Iris pigment epithelial cell (primary cell): ENCODE data around the gene B4GALT1.
A peak's percentile ranks its signal among the peaks of the same experiment; 100 is the strongest.
"Not testable (repeated sequence)": the region's sequence is repeated elsewhere in the genome, so short reads cannot be mapped to it uniquely, and the experiment has no call there.

Source experiments
- DNase-seq: peaks from one replicate; pipeline ENCODE4 v3.0.0-alpha.2; 2011; ENCODE audit warnings: low read depth

B4GALT1 gene

DNA sequence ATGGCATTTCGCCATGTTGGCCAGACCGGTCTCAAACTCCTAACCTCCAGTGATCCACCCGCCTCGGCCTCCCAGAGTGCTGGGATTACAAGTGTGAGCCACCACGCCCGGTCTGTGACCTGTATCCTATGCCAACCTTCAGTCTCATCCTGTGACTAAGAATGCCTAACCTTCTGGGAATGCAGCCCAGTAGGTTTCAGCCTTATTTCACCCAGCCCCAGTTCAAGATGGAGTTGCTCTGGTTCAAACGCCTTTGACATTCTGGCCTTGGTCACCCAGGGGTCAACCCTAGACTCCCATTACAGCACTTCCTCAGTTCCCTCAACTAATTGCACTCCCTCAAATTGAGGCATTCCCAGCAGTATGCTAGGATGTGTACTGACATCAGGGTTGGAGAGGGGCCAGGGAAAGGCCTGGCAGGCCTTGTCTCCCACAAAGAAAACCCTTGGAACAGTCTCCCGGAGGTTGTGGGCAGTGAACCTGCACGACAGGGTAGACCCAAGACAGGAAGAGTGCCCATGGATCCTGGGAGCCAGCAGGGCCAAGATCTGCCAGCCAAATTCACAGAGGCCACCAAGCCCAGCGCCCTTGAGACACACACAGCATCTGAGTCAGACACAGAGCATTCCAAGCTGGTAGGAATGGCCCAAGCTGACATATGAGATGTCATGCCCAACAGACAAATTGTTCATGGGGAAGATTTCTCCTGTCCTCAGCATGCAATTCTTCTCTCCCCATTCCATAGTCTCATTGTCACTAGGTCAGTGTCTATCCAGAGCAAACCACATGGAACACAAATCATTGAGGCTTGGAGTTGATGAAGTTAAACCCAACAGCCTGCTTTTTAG is 65.8 kb downstream of the B4GALT1 start:
- peak; percentile 32 for DNase-seq

DNA sequence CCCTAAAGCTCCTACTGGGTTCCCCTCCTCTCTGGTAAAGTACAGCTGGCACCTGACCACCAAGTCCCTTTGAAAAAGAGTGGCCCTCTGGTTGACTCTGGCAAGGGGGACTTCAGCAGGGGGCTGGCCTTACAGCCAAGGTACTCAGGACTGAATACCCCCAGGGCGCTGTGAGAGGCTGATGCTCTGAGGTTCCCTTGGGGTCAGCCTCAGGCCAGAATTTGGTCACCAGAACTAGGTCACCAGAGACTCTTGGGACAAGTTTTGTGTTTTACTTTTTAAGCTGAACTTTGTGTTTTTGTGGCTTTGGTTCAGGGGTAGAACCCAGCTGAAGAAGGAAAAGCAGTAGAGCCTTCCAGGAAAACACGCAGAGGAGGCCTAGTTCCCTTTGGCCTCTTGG is 67.4 kb downstream of the B4GALT1 start:
- no peak for DNase-seq

DNA sequence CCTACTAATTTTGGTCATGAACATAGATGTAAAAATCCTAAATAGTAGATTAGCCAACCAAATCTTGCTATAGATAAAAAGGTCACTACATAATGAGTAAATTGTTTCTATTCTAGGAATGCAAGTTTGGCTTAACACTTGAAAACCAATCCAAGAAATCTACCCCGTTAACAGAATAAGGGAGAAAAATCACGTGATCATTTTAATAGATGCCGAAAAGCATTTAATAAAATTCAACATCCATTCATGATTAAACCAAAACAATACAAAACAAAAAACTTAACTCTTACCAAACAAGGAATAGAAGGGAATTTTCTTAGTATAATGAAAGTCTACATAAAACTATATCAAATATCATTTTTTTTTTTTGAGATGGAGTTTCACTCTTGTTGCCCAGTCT is 69.9 kb downstream of the B4GALT1 start:
- DNase-seq: no peak

DNA sequence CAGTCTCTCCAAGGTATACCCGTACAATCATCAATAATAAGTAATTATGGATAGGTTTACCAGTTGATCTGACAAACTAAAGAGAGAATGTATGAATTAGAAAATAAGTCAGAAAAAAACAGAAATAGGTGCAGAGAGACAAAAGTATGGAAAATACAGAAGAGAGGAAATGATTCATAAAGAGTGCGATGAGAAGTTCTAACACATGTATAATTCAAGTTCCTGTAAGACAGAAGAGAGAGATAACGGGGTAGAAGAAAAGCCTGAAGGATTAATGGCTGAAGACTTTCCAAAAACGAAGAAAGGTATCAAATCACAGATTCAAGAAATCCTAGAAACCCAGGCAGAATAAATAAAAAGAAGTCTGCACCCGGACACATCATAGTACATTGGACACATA is 74.5 kb downstream of the B4GALT1 start:
- DNase-seq: peak; percentile 31

DNA sequence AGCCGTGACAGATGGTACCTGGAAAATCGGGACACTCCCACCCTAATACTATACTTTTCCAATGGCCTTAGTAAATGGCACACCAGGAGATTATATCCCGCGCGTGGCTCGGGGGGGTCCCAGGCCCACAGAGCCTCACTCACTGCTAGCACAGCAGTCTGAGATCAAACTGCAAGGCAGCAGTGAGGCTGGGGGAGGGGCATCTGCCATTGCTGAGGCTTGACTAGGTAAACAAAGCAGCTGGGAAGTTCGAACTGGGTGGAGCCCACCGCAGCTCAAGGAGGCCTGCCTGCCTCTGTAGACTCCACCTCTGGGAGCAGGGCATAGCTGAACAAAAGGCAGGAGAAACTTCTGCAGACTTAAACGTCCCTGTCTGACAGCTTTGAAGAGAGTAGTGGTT is 81.5 kb downstream of the B4GALT1 start:
- not testable (repeated sequence) for DNase-seq

DNA sequence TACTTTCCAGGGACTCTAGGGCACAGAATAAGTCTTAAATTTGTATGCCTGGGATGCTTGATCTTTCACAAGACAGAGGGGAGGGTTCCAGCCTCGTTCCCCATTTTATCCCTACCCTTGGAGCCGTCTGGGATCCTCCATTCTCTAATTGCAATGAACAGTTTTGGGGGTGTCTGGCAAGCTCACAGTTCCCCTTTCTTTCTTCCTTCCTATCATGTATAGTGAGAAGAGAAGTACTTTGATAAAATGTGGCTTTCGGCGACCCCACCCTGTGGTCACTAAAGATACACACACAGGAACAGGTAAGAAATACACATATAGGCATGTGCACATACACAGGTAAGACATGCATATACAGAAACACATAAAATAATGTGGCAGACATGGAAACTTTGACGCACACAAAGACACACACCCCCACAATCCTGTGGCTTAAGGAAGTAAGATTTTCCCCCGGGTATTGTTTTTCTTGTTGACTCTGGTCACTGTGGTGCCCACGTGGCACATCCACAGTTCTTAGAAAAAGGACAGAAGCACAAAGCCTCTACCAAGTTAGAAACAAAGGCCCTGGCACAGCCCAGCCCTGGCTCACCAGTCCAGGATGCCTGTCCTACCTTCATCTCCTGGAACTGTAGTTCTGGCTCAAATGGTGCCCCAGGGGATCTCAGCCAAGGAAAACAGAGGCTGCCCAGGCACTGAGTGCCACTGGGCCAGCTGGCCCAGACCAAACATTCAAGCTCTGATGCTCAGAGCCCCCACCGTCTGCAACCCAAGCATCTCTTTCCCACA is 84.4 kb downstream of the B4GALT1 start:
- DNase-seq: no peak

DNA sequence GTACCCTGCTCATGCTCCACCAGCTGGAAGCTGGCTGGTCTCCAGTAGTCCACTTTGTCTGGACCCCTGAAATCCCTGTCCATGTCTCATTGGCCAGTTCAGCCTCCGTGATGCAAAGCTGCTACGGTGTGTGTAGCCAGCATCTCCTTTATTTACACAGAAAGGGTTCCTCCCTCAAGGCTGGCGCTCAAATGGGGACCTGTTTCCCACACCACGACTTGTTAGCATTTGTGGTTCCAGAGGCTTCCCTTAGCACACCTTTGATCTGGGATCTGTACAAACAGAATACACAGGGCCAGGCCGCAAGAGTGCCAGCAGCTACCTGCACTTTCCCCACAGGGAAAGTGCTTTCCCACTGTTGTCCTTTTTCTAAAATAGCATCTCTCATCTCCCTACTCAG is 85.0 kb downstream of the B4GALT1 start:
- DNase-seq: no peak

DNA sequence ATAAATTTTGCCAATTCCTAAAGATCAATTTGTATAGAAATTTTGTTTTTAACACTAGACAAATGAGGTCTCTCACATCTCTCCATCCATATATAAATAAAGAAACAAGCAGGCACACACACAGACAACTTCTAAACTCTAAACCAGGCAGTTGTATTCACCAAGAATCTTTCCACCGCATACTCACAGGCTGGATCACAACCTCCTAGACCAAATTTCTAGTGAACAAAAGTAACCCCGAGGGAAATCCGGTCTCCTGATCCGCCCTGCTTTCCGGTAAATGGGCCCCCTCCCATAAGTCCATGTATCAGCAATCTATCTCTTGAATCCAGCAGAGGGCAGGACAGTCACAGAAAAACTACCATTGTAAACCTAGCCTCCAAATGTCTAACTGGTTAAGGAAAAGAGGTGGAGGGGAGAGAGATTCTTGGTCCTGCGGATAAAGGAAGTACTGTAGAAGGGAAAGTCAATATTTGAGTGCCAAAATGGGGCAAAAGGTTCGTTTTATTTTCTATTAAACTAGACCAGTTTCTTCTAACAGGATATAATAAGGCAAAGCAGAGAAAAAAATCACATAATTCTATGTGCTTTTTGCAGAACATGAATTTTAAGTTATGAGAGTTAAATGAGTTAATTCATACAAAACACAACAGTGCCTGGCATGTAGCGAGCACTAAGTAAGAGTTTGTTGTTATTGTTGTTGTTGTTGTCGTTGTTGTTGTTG is 85.8 kb downstream of the B4GALT1 start:
- peak; percentile 84 for DNase-seq

DNA sequence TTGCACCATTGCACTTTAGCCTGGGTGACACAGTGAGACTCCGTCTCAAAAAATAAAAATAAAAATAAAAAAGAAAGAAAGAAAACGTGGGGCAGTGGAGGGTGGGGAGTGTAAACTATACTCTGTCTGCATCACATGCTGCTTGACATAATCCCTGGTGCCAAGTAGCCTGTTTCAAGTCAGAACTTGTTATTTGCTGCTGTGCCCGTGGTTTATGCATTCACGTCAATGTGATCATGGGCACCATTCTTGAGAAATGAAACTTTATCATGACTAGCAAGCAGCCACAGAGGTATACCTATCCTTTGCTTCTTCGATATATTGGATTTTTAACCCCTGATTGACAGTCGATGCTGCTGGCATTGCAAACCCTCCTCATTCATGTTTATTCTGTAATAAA is 86.6 kb downstream of the B4GALT1 start:
- DNase-seq: no peak

DNA sequence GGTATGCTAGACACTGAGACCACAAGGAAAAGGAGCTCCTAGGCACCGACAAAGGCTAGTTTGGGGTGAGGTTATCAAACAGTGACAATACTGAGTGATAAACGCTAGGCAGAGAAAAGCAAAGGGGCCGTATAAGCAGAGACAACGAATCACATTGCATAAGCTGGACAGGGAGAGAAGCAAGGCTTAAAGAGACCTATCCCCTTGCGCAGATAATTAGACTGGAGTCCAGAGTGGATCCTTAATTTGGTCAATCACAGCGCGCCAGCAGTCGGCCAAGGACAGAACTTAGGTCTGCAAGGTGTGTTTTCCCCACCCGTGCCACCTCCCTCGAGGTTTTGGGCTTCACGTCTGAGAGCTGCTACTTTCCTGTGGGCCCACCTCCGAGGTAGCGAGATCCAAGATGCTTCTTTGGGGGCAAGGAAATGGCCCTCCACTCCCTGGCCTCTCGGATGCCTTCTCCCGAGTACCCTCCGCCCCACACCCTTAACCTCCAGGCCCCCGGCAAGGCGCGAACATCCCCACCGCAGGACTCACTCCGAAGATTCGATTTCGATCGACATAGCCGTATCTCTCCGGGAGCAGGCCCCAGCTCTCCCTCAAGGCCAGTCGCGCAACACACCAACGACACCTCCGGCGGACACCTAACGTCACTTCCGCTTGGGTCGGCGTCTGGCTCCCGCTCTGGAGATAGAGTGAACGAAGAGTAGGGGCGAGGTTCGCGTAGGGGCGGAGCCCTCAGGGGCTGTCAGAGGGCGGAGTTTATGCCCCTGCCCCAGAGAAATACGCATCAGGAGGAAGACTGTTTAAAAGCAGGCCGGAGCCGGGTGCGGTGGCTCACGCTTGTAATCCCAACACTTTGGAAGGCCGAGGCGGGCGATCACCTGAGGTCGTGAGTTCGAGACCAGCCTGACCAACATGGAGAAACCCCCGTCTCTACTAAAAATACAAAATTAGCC is 90.8 kb downstream of the B4GALT1 start, which contains the start of gene SMU1:
TSS of gene SMU1 (minus strand) at position 629 of the 959 bp plus-strand sequence. CDS start at position 563, 66 bp downstream.
- DNase-seq: peak; percentile 97

DNA sequence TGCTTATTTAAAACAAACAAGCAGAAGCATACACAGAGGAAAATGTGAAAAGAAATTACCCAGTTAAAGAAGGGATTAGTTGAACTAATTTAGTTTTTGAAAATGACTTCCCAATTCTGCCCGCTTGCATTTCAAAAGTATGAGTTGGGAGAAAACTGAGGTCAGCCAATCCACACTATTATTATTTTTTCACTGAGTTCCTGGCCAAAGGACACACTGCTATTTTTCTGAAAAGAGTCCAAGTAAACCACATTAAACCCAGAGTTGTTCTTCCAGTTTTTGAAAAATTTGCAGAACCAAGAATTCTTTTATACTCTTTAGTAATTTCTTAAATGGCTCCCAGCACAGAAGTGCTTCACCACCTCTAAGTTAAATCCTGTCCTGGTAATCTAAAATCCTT is 98.1 kb downstream of the B4GALT1 start:
- DNase-seq: no peak

DNA sequence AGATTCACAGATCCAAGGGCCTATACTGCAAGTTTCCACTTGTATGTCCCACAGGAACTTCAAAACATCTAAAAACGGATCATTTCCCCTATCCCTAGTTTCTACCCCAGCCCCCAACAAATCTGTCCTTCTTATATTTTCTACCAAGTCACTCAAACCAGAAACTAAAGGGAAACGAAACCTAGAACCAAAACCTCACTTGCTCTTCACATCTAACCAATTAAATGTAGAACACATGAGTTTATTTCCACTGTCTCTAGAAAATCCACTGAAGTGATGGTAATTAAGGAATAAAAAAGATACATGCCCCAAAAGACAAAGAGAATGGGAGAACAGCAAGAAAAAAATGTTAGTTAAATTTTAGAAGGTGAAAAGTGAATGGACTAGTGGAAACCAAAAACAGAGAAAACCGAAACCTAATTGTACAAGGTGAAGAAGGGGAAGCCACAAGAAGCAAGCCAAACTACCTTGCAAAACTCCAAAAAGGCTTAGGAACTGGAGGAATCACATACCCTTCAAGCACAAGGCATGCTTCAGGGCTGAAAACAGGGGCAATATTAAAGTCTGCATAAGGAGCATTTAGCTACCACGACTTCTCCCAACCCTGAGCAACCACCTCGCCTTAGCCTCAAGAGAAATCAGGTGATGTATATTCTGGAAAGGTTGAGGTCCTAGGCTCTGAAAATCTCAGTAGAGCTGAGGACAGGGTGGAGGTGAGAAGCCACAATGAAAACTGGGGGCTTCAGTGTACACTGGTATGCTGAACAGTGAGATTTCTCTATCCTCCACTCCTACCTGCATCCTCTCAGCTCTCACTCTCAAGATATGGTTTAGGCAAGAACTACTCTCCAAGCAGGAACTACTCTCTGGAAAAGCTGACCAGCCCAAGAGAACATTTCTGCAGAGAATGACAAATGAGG is 101.7 kb downstream of the B4GALT1 start:
- DNase-seq: no peak
